K562 (cell line): ENCODE data around the gene UBE2B. TPM values are rescaled to one million over a fixed set of nuclear protein-coding genes. Genes with fewer than 3 reads are reported as not detected.
A peak's percentile ranks its signal among the peaks of the same experiment; 100 is the strongest.

Source experiments
- E2F6 ChIP-seq, 2 experiments: IDR thresholded peaks; 2 replicates each; pipeline ENCODE4 v1.6.1; 2011; ENCODE audit warnings: borderline replicate concordance in 1 of 2, control low read depth in 1 of 2, low read depth in 1 of 2, low read length in 1 of 2, mild to moderate bottlenecking in 1 of 2, mixed read lengths in 1 of 2, moderate library complexity in 1 of 2; ENCODE audit not compliant: insufficient read depth in 1 of 2, insufficient read length in 1 of 2, poor library complexity in 1 of 2, severe bottlenecking in 1 of 2; ENCODE audit errors: extremely low read depth in 1 of 2
- FOXK1 ChIP-seq: sonication (generic); formaldehyde crosslinking; IDR thresholded peaks from 2 replicates; pipeline ENCODE4 v1.8.0; 2022; ENCODE audit warnings: missing genetic modification reagents, mild to moderate bottlenecking, borderline replicate concordance
- HOXB6 ChIP-seq: fragments of 250-450 bp; sonication (Bioruptor Pico); IDR thresholded peaks from 2 replicates; pipeline ENCODE4 v1.5.1; 2022; ENCODE audit warnings: mild to moderate bottlenecking, borderline replicate concordance
- HSF4 ChIP-seq: fragments of 250-450 bp; sonication (Bioruptor Pico); IDR thresholded peaks from 2 replicates; pipeline ENCODE4 v2.1.2; 2022; ENCODE audit warnings: mild to moderate bottlenecking, moderate library complexity, borderline replicate concordance
- MIER1 ChIP-seq: fragments of 450-650 bp; IDR thresholded peaks from 2 replicates; pipeline ENCODE4 v1.6.1; 2016; ENCODE audit warnings: antibody characterized with exemption, mild to moderate bottlenecking, low read depth
- RBBP5 ChIP-seq: fragments of 200-600 bp; sonication (generic); IDR thresholded peaks from 2 replicates; pipeline ENCODE4 v1.6.1; 2012; ENCODE audit warnings: borderline replicate concordance, mild to moderate bottlenecking, low read length, control low read depth, inconsistent platforms; ENCODE audit not compliant: insufficient read depth, poor library complexity, severe bottlenecking
- RCOR1 ChIP-seq, 2 experiments: IDR thresholded peaks; 2 replicates each; pipeline ENCODE4 v1.6.1; 2012; ENCODE audit warnings: low read depth in 2 of 2, low read length in 2 of 2, borderline replicate concordance in 1 of 2, improper control_type of control experiment in 1 of 2
- TARDBP ChIP-seq: fragments of 450-650 bp; IDR thresholded peaks from 2 replicates; pipeline ENCODE4 v1.6.1; 2016
- ZNF609 ChIP-seq: sonication (generic); formaldehyde crosslinking; IDR thresholded peaks from 2 replicates; pipeline ENCODE4 v1.8.1; 2023; ENCODE audit warnings: missing genetic modification reagents, mild to moderate bottlenecking, borderline replicate concordance
- polyA plus RNA-seq, 8 experiments: library from polyadenylated mRNA; depleted of rRNA in 4 of 8; stranded (reverse) in 5 of 8; unstranded in 3 of 8; fragments of >200 nt; fragmentation: Nextera tagmentation in 2 of 8; fragmentation: Illumina TruSeq in 1 of 8; extraction: Ambion mirVana in 2 of 8; extraction: Trizol in 1 of 8; gene quantifications; 2 replicates each; pipeline versions ENCODE4 v1.2.1 to v1.2.3, GENCODE V29; 2011 to 2014; ENCODE audit warnings: inconsistent platforms in 1 of 8, missing spikeins in 1 of 8
- total RNA-seq, 7 experiments: library from RNA; depleted of rRNA in 6 of 7; stranded (reverse); fragments of >200 nt in 6 of 7; fragmentation: Illumina TruSeq in 2 of 7; extraction: Trizol in 2 of 7; gene quantifications; 2 replicates each; pipeline versions ENCODE4 v1.2.1 to v1.2.3, GENCODE V29; 2011 to 2021; ENCODE audit warnings: low replicate concordance in 1 of 7
- TF ChIP-seq, protein P1 (sequence below): fragments of 250-450 bp; sonication (Bioruptor Pico); IDR thresholded peaks from 2 replicates; pipeline ENCODE4 v1.5.0; 2021; ENCODE audit warnings: mild to moderate bottlenecking, borderline replicate concordance
- TF ChIP-seq, protein P2 (sequence below), 3 experiments: fragments of 200-800 bp in 1 of 3; sonication (Bioruptor generic) in 1 of 3; sonication (generic) in 1 of 3; formaldehyde crosslinking in 1 of 3; IDR thresholded peaks; 2 replicates each; pipeline versions ENCODE4 v1.6.1 to v1.8.0; 2016 to 2022; ENCODE audit warnings: mild to moderate bottlenecking in 2 of 3, missing compliant biosample characterization in 2 of 3, missing genetic modification characterization in 2 of 3, missing genetic modification reagents in 1 of 3
- TF ChIP-seq, protein P3 (sequence below): fragments of 450-650 bp; formaldehyde crosslinking; IDR thresholded peaks from 2 replicates; pipeline ENCODE4 v1.4.0; 2020; ENCODE audit warnings: mild to moderate bottlenecking, moderate library complexity

Gene UBE2B
- total and polyA plus RNA-seq, 9 of the 15 experiments (the other 6 are each of a cell fraction or from before 2014, with no cell fraction given) = 13.1 to 198 (median 75.5) TPM

DNA sequence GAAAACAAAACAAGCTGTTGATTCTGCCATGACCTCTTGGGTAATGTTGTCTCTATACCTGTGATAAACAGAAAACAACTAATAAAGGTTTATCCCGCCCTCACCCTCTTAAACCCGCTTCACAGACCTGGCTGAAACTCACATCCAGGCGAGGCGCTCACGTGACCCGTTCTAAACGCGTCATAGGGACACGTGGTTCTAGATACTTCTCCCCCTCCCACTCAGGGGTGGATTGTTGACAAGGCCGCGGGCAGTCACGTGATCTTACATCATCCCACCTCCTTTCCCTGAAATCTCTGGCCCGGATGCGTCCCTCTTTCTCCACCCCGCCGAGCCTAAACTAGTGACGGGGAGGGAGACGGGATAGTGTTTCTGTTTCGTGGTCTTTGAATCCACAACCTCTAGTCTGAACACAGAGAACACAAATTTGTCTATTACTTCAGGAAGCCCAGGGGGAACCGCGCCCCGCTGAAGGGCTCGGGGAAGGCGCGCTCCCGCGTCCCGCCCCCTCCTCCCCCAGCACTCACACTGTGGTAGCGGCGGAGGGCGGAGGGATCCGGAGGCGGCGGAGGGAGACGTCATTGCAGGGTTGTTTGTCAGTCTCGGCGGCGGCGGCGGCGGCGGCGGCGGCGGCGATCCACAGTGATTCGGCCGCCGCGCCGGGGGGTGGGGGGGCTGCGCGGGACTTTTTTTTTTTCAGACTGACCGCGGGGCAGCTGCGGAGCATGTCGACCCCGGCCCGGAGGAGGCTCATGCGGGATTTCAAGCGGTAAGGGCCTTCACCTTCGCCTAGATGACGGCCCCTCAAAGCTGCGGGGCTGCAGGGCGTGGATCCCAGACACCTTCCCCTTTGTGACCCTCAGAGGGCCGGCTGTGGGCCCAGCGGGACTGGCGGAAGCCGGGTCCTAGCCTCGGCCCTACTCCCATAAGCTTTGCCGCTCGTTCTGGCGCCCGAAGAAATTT, at the start of gene UBE2B (continued):
- TF ChIP-seq ZNF609 (CRISPR knock-in tag) = no peak
- TF ChIP-seq, protein P1, sequence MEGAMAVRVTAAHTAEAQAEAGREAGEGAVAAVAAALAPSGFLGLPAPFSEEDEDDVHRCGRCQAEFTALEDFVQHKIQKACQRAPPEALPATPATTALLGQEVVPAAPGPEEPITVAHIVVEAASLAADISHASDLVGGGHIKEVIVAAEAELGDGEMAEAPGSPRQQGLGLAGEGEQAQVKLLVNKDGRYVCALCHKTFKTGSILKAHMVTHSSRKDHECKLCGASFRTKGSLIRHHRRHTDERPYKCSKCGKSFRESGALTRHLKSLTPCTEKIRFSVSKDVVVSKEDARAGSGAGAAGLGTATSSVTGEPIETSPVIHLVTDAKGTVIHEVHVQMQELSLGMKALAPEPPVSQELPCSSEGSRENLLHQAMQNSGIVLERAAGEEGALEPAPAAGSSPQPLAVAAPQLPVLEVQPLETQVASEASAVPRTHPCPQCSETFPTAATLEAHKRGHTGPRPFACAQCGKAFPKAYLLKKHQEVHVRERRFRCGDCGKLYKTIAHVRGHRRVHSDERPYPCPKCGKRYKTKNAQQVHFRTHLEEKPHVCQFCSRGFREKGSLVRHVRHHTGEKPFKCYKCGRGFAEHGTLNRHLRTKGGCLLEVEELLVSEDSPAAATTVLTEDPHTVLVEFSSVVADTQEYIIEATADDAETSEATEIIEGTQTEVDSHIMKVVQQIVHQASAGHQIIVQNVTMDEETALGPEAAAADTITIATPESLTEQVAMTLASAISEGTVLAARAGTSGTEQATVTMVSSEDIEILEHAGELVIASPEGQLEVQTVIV = no peak
- TF ChIP-seq, protein P2, sequence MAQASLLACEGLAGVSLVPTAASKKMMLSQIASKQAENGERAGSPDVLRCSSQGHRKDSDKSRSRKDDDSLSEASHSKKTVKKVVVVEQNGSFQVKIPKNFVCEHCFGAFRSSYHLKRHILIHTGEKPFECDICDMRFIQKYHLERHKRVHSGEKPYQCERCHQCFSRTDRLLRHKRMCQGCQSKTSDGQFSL (CRISPR knock-in tag; IDR thresholded peaks at IDR 0.05) = peak; percentile 95
- TF ChIP-seq, protein P2 (tag; IDR thresholded peaks at IDR 0.05) = peak in 1 of 2 experiments; percentile 99; a peak in 2 of 4 replicates
- TF ChIP-seq MIER1 = no peak
- TF ChIP-seq RBBP5 = peak; percentile 74
- TF ChIP-seq, protein P3, sequence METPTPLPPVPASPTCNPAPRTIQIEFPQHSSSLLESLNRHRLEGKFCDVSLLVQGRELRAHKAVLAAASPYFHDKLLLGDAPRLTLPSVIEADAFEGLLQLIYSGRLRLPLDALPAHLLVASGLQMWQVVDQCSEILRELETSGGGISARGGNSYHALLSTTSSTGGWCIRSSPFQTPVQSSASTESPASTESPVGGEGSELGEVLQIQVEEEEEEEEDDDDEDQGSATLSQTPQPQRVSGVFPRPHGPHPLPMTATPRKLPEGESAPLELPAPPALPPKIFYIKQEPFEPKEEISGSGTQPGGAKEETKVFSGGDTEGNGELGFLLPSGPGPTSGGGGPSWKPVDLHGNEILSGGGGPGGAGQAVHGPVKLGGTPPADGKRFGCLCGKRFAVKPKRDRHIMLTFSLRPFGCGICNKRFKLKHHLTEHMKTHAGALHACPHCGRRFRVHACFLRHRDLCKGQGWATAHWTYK = no peak; the same call in 1 of the 2 replicates
- peak; percentile 7; the same call in 1 of the 2 replicates for TF ChIP-seq FOXK1
- TF ChIP-seq RCOR1 (IDR thresholded peaks at IDR 0.05; ENCODE audit: borderline replicate concordance in 1 of 2, low read depth in 2 of 2, low read length in 2 of 2) = peak in 1 of 2 experiments; percentile 72; a peak in 1 of 4 replicates
- no peak for TF ChIP-seq HOXB6 (CRISPR knock-in tag)
- peak; percentile 92 for TF ChIP-seq E2F6 (IDR thresholded peaks at IDR 0.05; ENCODE audit: borderline replicate concordance in 1 of 2, extremely low read depth in 1 of 2, insufficient read depth in 1 of 2, insufficient read length in 1 of 2, low read depth in 1 of 2, low read length in 1 of 2, poor library complexity in 1 of 2, severe bottlenecking in 1 of 2)
- no peak; the same call in 1 of the 2 replicates for TF ChIP-seq TARDBP
- no peak for TF ChIP-seq HSF4 (CRISPR knock-in tag)
